HL-60 (cell line): ENCODE measurements around the gene TOMM22.

ENCODE experiments used
- CTCF ChIP-seq: IDR thresholded peaks from one replicate; pipeline ENCODE4 v1.5.1; 2011; ENCODE audit warnings: low read length, control low read depth, inconsistent platforms; ENCODE audit not compliant: insufficient read depth
- GABPA ChIP-seq: IDR thresholded peaks from 2 replicates; pipeline ENCODE4 v1.6.1; 2012; ENCODE audit warnings: low read depth
- REST ChIP-seq: IDR thresholded peaks from 2 replicates; pipeline ENCODE4 v1.6.1; 2012; ENCODE audit warnings: low read depth; ENCODE audit not compliant: insufficient replicate concordance

GRCh38 chr22:38638728-38639127 lies 43.0 kb upstream of the TOMM22 start:
- no peak for TF ChIP-seq CTCF
- TF ChIP-seq GABPA: no peak
- TF ChIP-seq REST: no peak
